Keratinocyte (primary cell): ENCODE results near the gene MED4. TPM values are rescaled to one million over a fixed set of nuclear protein-coding genes. Genes with fewer than 3 reads are reported as not detected.
A peak's percentile ranks its signal among the peaks of the same experiment; 100 is the strongest.

ENCODE experiments used
- DNase-seq: peaks from one replicate; pipeline ENCODE4 v3.0.0-alpha.2; 2011; ENCODE audit warnings: low read depth, missing footprints, low spot score
- FAIRE-seq: peaks from 2 replicates; lab custom pipeline; 2011; peaks lifted over from hg19 to GRCh38; lab: Jason Lieb, UNC
- H2AFZ ChIP-seq: 2 replicates; pipeline ENCODE4 v1.6.0; 2012; ENCODE audit warnings: low read length, control low read depth, inconsistent platforms; ENCODE audit not compliant: control insufficient read depth
- H3K27ac ChIP-seq: 2 replicates; pipeline ENCODE4 v1.5.1; 2011; ENCODE audit warnings: low read length; ENCODE audit not compliant: control insufficient read depth, insufficient read depth
- H3K27me3 ChIP-seq: 3 replicates; pipeline ENCODE4 v1.6.0; 2011; ENCODE audit warnings: low read length; ENCODE audit not compliant: control insufficient read depth, insufficient read depth; ENCODE audit errors: extremely low read depth
- H3K36me3 ChIP-seq, 2 experiments: 2 replicates in 1 of 2; 3 replicates in 1 of 2; pipeline ENCODE4 v1.5.1; 2011; ENCODE audit warnings: low read length in 2 of 2, mild to moderate bottlenecking in 1 of 2; ENCODE audit not compliant: control insufficient read depth in 2 of 2, insufficient read depth in 2 of 2; ENCODE audit errors: extremely low read depth in 1 of 2
- H3K4me1 ChIP-seq: 3 replicates; pipeline ENCODE4 v1.5.1; 2011; ENCODE audit warnings: low read length; ENCODE audit not compliant: control insufficient read depth, insufficient read depth; ENCODE audit errors: extremely low read depth
- H3K4me2 ChIP-seq: 3 replicates; pipeline ENCODE4 v1.6.0; 2011; ENCODE audit warnings: low read depth, low read length; ENCODE audit not compliant: control insufficient read depth, insufficient read depth; ENCODE audit errors: extremely low read depth
- H3K4me3 ChIP-seq, 3 experiments: fragments of 200-600 bp in 1 of 3; sonication (generic) in 1 of 3; 2 replicates in 2 of 3; 3 replicates in 1 of 3; pipeline ENCODE4 v1.5.1; 2011 to 2016; ENCODE audit warnings: low read length in 3 of 3, mild to moderate bottlenecking in 3 of 3, control low read depth in 2 of 3, inconsistent platforms in 1 of 3, low read depth in 1 of 3, mixed read lengths in 1 of 3, mixed run types in 1 of 3, moderate library complexity in 1 of 3; ENCODE audit not compliant: control insufficient read depth in 2 of 3, insufficient read depth in 2 of 3; ENCODE audit errors: extremely low read depth in 1 of 3
- H3K79me2 ChIP-seq: 2 replicates; pipeline ENCODE4 v1.6.0; 2012; ENCODE audit warnings: low read length; ENCODE audit not compliant: control insufficient read depth, insufficient read depth
- H3K9ac ChIP-seq: 3 replicates; pipeline ENCODE4 v1.6.0; 2011; ENCODE audit warnings: low read length; ENCODE audit not compliant: control insufficient read depth, insufficient read depth; ENCODE audit errors: extremely low read depth
- H3K9me1 ChIP-seq: 3 replicates; pipeline ENCODE4 v1.6.0; 2011; ENCODE audit warnings: low read length; ENCODE audit not compliant: control insufficient read depth, insufficient read depth; ENCODE audit errors: extremely low read depth
- H3K9me3 ChIP-seq: 2 replicates; pipeline ENCODE4 v1.5.1; 2012; ENCODE audit warnings: low read depth, low read length; ENCODE audit not compliant: control insufficient read depth
- H4K20me1 ChIP-seq: 3 replicates; pipeline ENCODE4 v1.6.0; 2011; ENCODE audit warnings: low read length; ENCODE audit not compliant: control insufficient read depth, insufficient read depth; ENCODE audit errors: extremely low read depth
- CTCF ChIP-seq, 3 experiments: IDR thresholded peaks in 1 of 3; conservative IDR thresholded peaks in 1 of 3; optimal IDR thresholded peaks in 1 of 3; 2 replicates in 2 of 3; 3 replicates in 1 of 3; pipeline versions ENCODE3 to v1.5.1; 2011; ENCODE audit warnings: low read length in 3 of 3, mild to moderate bottlenecking in 3 of 3, moderate library complexity in 2 of 3, control low read depth in 1 of 3, inconsistent platforms in 1 of 3; ENCODE audit not compliant: insufficient read depth in 2 of 3; ENCODE audit errors: extremely low read depth in 1 of 3
- EZH2 ChIP-seq: IDR thresholded peaks from one replicate; pipeline ENCODE4 v1.6.1; 2012; ENCODE audit warnings: inconsistent platforms, mild to moderate bottlenecking, low read length, moderate library complexity
- dilution Hi-C: fragments of 300-500 bp; cut with MboI; formaldehyde crosslinking; loops from one replicate; pipeline ENCODE4 v1.7.0; 2020; ENCODE audit warnings: low sequenced_read_pairs; ENCODE audit not compliant: extremely low pct_ligation_motif_present
- polyA plus RNA-seq, 5 experiments: library from polyadenylated mRNA; depleted of rRNA in 3 of 5; stranded (reverse) in 3 of 5; stranded (forward) in 1 of 5; unstranded in 1 of 5; fragments of >200 nt; gene quantifications; 1 replicate in 1 of 5; 2 replicates in 3 of 5; 3 replicates in 1 of 5; pipeline versions ENCODE4 v1.2.1 to v1.2.3, GENCODE V29; 2011 to 2012; ENCODE audit warnings: missing spikeins in 2 of 5, low read depth in 1 of 5, low replicate concordance in 1 of 5

MED4 gene
- polyA plus RNA-seq, 1 donor (not counting 4 experiments of a cell fraction or from before 2014, with no cell fraction given), result 62.4 TPM

- no peaks in the 10 kb centered on the region for H4K20me1 ChIP-seq
- peaks cover 11% of the 10 kb centered on the region for H3K4me1 ChIP-seq
- H3K27ac ChIP-seq, result no peak overlapping the region
- no peak overlapping the region for H2AFZ ChIP-seq
- no peaks in the 10 kb centered on the region for H3K9me3 ChIP-seq
- no peaks in the 10 kb centered on the region for H3K36me3 ChIP-seq
- FAIRE-seq, result no peak
- H3K9me1 ChIP-seq, result no peaks in the 10 kb centered on the region
- H3K27me3 ChIP-seq, result no peaks in the 10 kb centered on the region
- no peak overlapping the region for H3K4me3 ChIP-seq
- dilution Hi-C loops, result no loop called here
- H3K9ac ChIP-seq, result no peak overlapping the region
- DNase-seq, result no peak
- no peak overlapping the region for H3K4me2 ChIP-seq
- no peak for TF ChIP-seq EZH2
- no peak for TF ChIP-seq CTCF (optimal IDR thresholded peaks at IDR 0.05 in 1 of 3, IDR thresholded peaks at IDR 0.05 in 1 of 3, conservative IDR thresholded peaks at IDR 0.05 in 1 of 3; ENCODE audit: extremely low read depth in 1 of 3, insufficient read depth in 2 of 3, low read length in 3 of 3)
- H3K79me2 ChIP-seq, result no peaks in the 10 kb centered on the region
Measured at GRCh38 chr13:48132961-48133360, 38.1 kb upstream of the MED4 start.

GRCh38 chr13:48131533-48131932 lies 36.6 kb upstream of the MED4 start:
- no peak overlapping the region for H3K27ac ChIP-seq
- no peak overlapping the region for H3K9ac ChIP-seq
- H2AFZ ChIP-seq, result peak overlapping the region; percentile 16
- H3K4me3 ChIP-seq, result peak overlapping the region in 2 of 3 experiments; percentile 20 to 42
- H4K20me1 ChIP-seq, result no peaks in the 10 kb centered on the region
- FAIRE-seq (peak; percentile 79), DNase-seq (no peak)
- H3K79me2 ChIP-seq, result no peaks in the 10 kb centered on the region
- H3K9me1 ChIP-seq, result no peaks in the 10 kb centered on the region
- no peaks in the 10 kb centered on the region for H3K36me3 ChIP-seq
- H3K4me2 ChIP-seq, result peak overlapping the region; percentile 81
- H3K27me3 ChIP-seq, result no peaks in the 10 kb centered on the region
- dilution Hi-C loops, result no loop called here
- H3K4me1 ChIP-seq, result peaks cover 18% of the 10 kb centered on the region
- TF ChIP-seq EZH2 (no peak), CTCF (optimal IDR thresholded peaks at IDR 0.05 in 1 of 3, IDR thresholded peaks at IDR 0.05 in 1 of 3, conservative IDR thresholded peaks at IDR 0.05 in 1 of 3; ENCODE audit: extremely low read depth in 1 of 3, insufficient read depth in 2 of 3, low read length in 3 of 3) (no peak)
- no peaks in the 10 kb centered on the region for H3K9me3 ChIP-seq
